Activated CD4-positive, alpha-beta T cell treated with anti-CD3 and anti-CD28 coated beads, Interleukin-2, amount 50 U/mL, for 1 hour (primary cell): Measurements from ENCODE around the gene FANCG.
A peak's percentile ranks its signal among the peaks of the same experiment; 100 is the strongest.

Source experiments
- DNase-seq: peaks from one replicate; pipeline ENCODE4 v3.0.0-alpha.2; 2020

FANCG gene

GRCh38 chr9:35079426-35080341 is at the start of gene FANCG:
Gene FANCG, minus strand, starts transcription at chr9:35079942. Its CDS starts 418 bp downstream, at chr9:35079524.
- peak; percentile 75 for DNase-seq

DNA sequence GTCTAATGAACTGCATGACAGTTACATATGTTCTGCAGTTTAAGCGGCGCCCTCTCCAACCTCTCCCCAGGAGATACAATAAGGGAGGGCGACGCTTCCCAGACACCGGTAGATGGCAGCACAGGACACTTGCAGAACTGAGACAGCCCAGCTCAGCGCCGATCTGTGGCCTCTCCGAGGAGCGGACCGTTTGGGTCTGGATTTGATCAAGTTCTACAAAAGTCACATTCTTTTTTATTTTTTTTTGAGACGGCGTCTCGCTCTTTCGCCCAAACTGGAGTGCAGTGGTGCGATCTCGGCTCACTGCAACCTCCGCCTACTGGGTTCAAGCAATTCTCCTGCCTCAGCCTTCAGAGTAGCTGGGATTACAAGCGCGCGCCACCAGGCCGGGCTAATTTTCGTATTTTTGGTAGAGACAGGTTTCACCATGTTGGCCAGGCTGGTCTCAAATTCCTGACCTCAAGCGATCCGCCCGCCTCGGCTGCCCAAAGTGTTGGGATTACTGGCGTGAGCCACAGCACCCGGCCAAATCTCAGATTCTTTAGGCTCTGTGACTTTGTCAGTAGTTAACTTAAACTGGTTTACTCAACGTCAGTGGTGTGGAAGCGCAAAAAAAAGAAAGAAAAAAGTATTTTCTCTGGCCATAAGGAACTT is 37.3 kb upstream of the FANCG start:
- DNase-seq = peak; percentile 85

DNA sequence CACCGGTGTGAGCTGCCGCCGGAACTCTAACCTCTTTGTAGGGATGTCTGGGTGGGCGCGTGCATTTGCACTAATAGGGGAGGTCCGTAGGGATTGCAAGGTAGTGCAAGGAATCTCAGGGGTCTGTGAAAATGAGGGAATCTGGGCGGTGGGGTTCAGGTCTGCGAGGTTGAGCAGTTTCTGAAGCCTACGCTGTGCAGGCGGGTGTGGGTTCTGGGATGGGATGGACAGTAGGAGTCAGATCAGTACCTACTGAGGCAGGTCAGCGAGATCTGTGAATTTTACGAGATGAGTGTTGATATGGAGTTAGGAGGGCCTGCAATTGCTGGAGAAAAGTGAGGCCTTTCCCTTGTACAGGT is 36.8 kb upstream of the FANCG start:
- no peak for DNase-seq

GRCh38 chr9:35115680-35116538 is 36.2 kb upstream of the FANCG start, which contains the start of gene ATOSB:
Gene ATOSB, minus strand, starts transcription at chr9:35115862. Its CDS starts 7,588 bp downstream, at chr9:35108274.
- DNase-seq = peak; percentile 90

GRCh38 chr9:35114840-35115628 is 35.3 kb upstream of the FANCG start:
- DNase-seq = no peak

- peak; percentile 70 for DNase-seq
These were observed 34.5 kb upstream of the FANCG start for GRCh38 chr9:35114113-35114839.

DNA sequence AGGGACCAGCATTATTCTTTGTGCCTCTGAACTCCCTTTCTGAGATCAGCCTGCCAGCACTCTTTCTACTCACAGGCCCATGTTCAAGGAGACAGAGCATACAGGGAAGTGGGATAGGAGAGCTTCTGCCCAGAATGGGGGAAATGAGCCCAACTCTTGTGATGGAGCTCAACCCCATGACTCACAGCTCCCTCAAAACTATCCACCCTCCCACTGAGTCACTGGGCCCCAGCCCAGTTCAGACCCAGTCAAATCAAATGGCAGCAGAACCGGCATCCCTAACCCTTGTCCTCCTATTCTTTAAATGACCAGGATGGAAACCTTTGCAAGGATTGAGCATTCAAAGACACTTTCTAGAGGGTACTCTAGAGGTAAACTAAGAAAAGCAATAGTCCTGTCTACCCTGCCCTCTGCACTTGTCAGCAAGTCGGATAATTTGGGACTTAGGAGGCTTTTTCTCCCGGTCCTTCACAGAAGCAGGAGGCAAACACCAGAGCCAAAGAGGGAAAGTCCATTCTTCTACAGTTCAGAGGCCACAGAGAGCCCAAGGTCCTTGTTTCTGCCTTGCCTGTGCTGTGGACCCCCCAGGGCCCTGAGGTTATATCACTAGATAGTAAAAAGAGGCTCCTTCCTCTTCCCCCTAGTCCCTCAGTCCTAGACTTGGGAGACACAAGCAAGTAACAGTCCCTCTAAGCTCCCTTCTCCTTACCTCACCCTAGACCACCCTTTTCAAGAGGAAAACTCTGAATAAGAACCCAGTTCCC is 32.7 kb upstream of the FANCG start:
- DNase-seq = no peak

- DNase-seq = peak; percentile 96
These were observed 31.5 kb upstream of the FANCG start for GRCh38 chr9:35111001-35111933.

DNA sequence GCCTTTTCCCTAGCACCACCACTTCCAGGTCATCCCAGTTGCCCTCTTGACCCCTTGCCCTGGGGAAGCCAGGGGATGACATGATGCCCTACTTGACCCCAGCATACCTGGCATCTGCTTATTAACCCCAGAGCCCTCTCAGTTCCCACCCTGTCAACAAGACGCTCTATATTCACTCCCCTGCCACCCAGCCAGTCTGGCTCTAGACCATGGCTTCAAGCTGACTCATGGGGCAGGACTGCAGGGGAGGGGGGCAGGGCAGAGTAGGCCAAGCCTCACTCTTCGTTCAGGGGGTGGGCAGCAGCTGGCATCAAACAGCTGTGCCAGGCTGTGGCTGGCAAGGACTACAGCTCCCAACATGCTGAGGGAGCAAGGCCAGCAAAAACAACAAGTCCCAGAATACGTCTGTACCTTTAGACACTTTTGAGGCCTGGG is 30.6 kb upstream of the FANCG start:
- no peak for DNase-seq

DNA sequence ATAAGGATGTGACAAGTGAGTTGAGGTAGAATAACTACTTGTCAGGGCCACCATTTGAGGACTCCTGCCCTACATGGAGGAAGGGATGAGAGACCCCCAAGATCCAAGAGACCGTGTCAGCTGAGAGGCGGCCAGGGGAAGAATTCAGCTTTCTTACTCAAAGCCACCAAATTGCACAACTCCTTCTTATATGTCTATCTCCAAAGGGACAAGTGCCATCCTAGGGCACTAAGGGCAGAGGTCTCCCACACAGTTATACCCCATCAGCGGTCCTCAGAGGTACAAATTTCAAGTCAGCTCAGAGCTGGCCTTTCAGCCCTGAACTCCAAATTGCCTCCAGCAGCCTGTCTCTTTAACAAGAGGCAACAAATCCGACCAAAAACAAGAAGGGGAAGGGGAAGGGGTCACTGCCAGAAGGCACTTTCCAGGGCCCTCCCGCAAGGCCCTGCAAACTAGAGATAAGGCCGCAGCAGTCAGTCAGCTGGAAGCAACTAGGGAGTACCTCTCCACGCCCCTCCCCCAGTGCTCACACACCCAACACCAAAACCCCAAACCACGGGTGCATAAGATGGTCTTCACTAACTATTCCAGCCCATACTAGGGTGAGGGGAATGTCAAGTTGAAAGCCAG is 29.3 kb upstream of the FANCG start:
- DNase-seq = no peak

GRCh38 chr9:35108461-35108860 is 28.7 kb upstream of the FANCG start:
- DNase-seq = no peak

- no peak for DNase-seq
These were observed 27.9 kb upstream of the FANCG start for GRCh38 chr9:35107297-35108290.

GRCh38 chr9:35106343-35106730 is 26.6 kb upstream of the FANCG start:
- DNase-seq = no peak

DNA sequence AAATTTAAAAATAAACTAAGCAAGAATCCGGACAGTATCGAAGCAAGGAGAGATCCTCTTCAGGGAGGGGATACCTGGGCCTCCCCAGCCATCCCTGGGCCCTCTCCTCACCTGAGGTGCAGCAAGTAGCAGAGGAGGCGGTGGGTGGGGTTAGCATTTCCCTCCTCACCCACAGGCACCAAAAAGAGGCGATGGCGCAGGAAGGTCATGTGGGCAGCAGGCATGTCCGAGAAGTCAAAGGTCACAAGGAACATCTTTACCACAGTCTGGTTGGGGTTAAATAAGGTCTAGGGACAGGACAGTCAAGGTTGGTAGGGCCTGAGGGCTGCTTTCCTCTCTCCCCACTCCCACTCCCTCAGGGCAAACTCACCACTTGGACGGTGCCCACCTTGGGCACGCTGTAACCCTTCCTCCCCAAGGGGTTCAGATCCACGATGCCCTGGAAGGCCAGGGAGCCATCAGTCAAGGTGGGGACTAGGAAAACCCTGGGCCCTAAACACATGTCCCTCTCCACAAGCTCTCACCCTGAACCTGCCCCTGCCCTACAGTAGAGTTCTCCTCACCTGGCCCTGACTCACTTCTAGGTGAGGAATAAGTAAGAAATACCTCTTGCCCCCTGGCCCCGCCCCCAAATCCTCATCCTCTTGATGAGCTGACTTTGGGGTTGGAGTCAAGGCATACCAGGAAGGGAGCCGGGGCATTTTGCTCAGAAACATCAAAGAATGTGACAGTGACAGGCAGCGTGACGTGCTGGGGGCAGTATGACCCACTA is 26.0 kb upstream of the FANCG start:
- DNase-seq = no peak

GRCh38 chr9:35105126-35105525 is 25.4 kb upstream of the FANCG start:
- no peak for DNase-seq

DNA sequence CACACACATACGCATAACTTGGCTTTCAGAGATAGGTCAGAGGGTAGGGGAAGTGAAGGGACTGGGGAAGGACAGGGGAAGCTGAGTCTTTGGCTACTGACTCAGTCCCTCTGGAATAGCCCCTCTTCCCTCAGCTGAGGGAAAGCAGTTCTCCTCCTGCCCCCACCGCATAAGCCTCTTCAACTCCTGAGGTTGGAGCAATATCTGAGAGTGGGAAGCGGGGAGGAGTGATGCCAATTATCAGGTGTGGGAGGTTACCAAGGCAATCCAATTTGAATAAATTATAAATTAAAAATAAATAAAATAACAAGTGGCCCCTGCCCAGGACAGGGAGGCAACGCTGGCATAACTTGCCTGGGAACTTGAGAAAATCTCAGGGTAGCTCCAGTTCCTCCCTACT is 24.8 kb upstream of the FANCG start:
- DNase-seq = no peak

- DNase-seq = no peak
These were observed 24.0 kb upstream of the FANCG start for GRCh38 chr9:35103660-35104191.
